Measurements from ENCODE around the gene CASZ1.

GRCh38 chr1:10682449-10683309, 113.8 kb downstream of the CASZ1 start:
- TF ChIP-seq POLR2AphosphoS5 (IDR thresholded peaks at IDR 0.05; ENCODE audit: low read depth, low read length) (no peak), POLR2A (IDR thresholded peaks at IDR 0.05; ENCODE audit: low read depth, low read length) (no peak), SPI1 (IDR thresholded peaks at IDR 0.05; ENCODE audit: low read depth, low read length) (no peak), TAF1 (IDR thresholded peaks at IDR 0.05; ENCODE audit: low read depth, low read length) (no peak)
